PC-3 (cell line): ENCODE measurements around the gene PLPPR1. TPM values are rescaled to one million over a fixed set of nuclear protein-coding genes. Genes with fewer than 3 reads are reported as not detected.
A peak's percentile ranks its signal among the peaks of the same experiment; 100 is the strongest.

Experiments used
- ATAC-seq: fragments of 200-7000 bp; cut with Tn5 transposase; 2 replicates; pipeline ENCODE4 v1.9.1; 2020; ENCODE audit warnings: mild to moderate bottlenecking, moderate library complexity
- BruUV-seq: library from RNA; stranded (reverse); fragments of 400-500 nt; replicated peaks from 2 replicates; lab custom pipeline; 2021; lab: Mats Ljungman, UMichigan
- CTCF ChIA-PET: fragments of 300-600 bp; sonication (Branson Sonifier 250); formaldehyde crosslinking; loops from one replicate; lab custom pipeline; 2022; ENCODE audit warnings: antibody characterized with exemption; lab: Charles Lee
- POLR2A ChIA-PET: fragments of 300-600 bp; sonication (Branson Sonifier 250); formaldehyde crosslinking; loops from one replicate; lab custom pipeline; 2022; ENCODE audit warnings: antibody characterized with exemption; ENCODE audit not compliant: unreplicated experiment; lab: Charles Lee
- DNase-seq: peaks from one replicate; pipeline ENCODE4 v3.0.0-alpha.2; 2015
- H2AFZ ChIP-seq: fragments of 300-600 bp; sonication (generic); 2 replicates; pipeline ENCODE4 v1.6.0; 2016; ENCODE audit warnings: antibody characterized with exemption, low read length
- H3F3A ChIP-seq: fragments of 300-600 bp; sonication (generic); one replicate; pipeline ENCODE4 v1.6.0; 2017; ENCODE audit warnings: antibody characterized with exemption, low read length, control low read depth, mild to moderate bottlenecking; ENCODE audit not compliant: unreplicated experiment
- H3K27ac ChIP-seq: fragments of 300-600 bp; sonication (generic); 2 replicates; pipeline ENCODE4 v1.5.1; 2016; ENCODE audit warnings: mild to moderate bottlenecking, low read length
- H3K27me3 ChIP-seq: fragments of 300-600 bp; sonication (generic); 2 replicates; pipeline ENCODE4 v1.6.1; 2016; ENCODE audit warnings: low read length, mixed read lengths
- H3K36me3 ChIP-seq: fragments of 300-600 bp; sonication (generic); 2 replicates; pipeline ENCODE4 v1.6.1; 2016; ENCODE audit warnings: low read depth, mixed run types, low read length, mixed read lengths
- H3K4me1 ChIP-seq: fragments of 300-600 bp; sonication (generic); 2 replicates; pipeline ENCODE4 v1.5.1; 2016; ENCODE audit warnings: low read length; ENCODE audit not compliant: insufficient read depth
- H3K4me2 ChIP-seq: fragments of 300-600 bp; sonication (generic); 2 replicates; pipeline ENCODE4 v1.6.0; 2016; ENCODE audit warnings: low read length
- H3K4me3 ChIP-seq: fragments of 300-600 bp; sonication (generic); 2 replicates; pipeline ENCODE4 v1.5.1; 2016; ENCODE audit warnings: mild to moderate bottlenecking, low read length, mixed read lengths
- H3K79me2 ChIP-seq: fragments of 300-600 bp; sonication (generic); 2 replicates; pipeline ENCODE4 v1.6.1; 2017; ENCODE audit warnings: low read length, mixed read lengths
- H3K9ac ChIP-seq: fragments of 300-600 bp; sonication (generic); 2 replicates; pipeline ENCODE4 v1.6.0; 2016; ENCODE audit warnings: mild to moderate bottlenecking, low read length
- H3K9me2 ChIP-seq: fragments of 300-600 bp; sonication (generic); replicated peaks from 2 replicates; pipeline ENCODE4 v1.6.1; 2016; ENCODE audit warnings: mixed run types, low read length, mixed read lengths
- H3K9me3 ChIP-seq: fragments of 300-600 bp; sonication (generic); 2 replicates; pipeline ENCODE4 v1.6.1; 2016; ENCODE audit warnings: low read length, mixed read lengths
- H4K20me1 ChIP-seq: fragments of 300-600 bp; sonication (generic); 2 replicates; pipeline ENCODE4 v1.6.1; 2016; ENCODE audit warnings: low read length, mixed read lengths
- CTCF ChIP-seq: fragments of 300-600 bp; sonication (generic); conservative IDR thresholded peaks from 2 replicates; pipeline ENCODE4 v1.5.1; 2017; ENCODE audit warnings: antibody characterized with exemption, low read depth, mild to moderate bottlenecking, low read length
- EZH2 ChIP-seq: fragments of 300-600 bp; sonication (generic); IDR thresholded peaks from one replicate; pipeline ENCODE4 v1.6.1; 2017; ENCODE audit warnings: antibody characterized with exemption, mild to moderate bottlenecking, low read length; ENCODE audit not compliant: unreplicated experiment
- EZH2phosphoT487 ChIP-seq: fragments of 300-600 bp; sonication (generic); IDR thresholded peaks from 2 replicates; pipeline ENCODE4 v1.6.1; 2018; ENCODE audit warnings: mild to moderate bottlenecking, antibody characterized with exemption, low read length, borderline replicate concordance
- intact Hi-C: fragments of 100-400 bp; cut with micrococcal nuclease; formaldehyde crosslinking; loops from 2 replicates; pipeline ENCODE4 v1.9.0; 2023
- total RNA-seq: library from RNA; depleted of rRNA; stranded (reverse); fragments of >200 nt; gene quantifications from 2 replicates; pipeline ENCODE4 v1.2.3, GENCODE V29; 2014

The PLPPR1 gene
- total RNA-seq, 1 experiment from 2014 or later: not detected

DNA sequence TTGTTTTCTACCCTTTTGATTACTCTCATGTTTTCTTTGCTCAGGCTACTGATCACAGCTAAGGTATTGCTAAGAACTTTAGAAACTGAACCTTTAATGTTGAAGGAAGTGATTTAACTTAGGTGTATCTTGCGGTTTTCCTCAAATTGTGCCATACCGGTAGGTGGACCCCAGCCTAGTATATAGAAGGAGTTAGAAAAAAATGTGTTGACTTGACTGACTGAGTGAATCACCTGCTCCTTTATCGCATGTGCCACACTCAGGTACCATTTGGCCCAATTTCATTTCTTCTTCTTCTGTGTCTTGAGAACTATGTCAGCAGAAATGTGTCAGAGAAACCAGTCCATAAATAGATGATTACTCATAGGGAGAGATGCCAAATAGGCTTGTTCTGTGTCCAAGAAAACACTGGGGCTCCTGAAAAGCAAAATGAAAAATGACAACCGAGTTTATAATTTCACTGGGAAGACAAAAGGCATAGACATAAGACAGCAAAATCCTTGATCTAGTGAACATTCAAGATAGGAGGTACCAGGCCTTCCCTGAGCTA lies 19.4 kb downstream of the PLPPR1 start:
- Histone ChIP-seq H3F3A (no peaks in the 10 kb centered on the region), H3K9ac (no peak overlapping the region), H3K4me3 (no peak overlapping the region), H4K20me1 (no peaks in the 10 kb centered on the region), H3K36me3 (no peaks in the 10 kb centered on the region), H3K27ac (no peak overlapping the region), H3K4me2 (no peak overlapping the region), H3K79me2 (no peaks in the 10 kb centered on the region), H3K27me3 (no peaks in the 10 kb centered on the region), H3K9me3 (no peaks in the 10 kb centered on the region), H3K4me1 (no peaks in the 10 kb centered on the region), H2AFZ (no peak overlapping the region), H3K9me2 (no peaks in the 10 kb centered on the region)
- DNase-seq (peak; percentile 1), ATAC-seq (no peak)
- ChIA-PET CTCF (no interaction called here), POLR2A (no interaction called here)
- TF ChIP-seq EZH2: no peak
- BruUV-seq: no TSS peak
- intact Hi-C loops: no loop called here

- Histone ChIP-seq H3K27me3 (no peaks in the 10 kb centered on the region), H3K9me3 (no peaks in the 10 kb centered on the region), H4K20me1 (no peaks in the 10 kb centered on the region), H3K36me3 (no peaks in the 10 kb centered on the region), H3K9me2 (no peaks in the 10 kb centered on the region), H3K4me2 (no peak overlapping the region), H3K27ac (no peak overlapping the region), H3K79me2 (no peaks in the 10 kb centered on the region), H3K9ac (no peak overlapping the region), H2AFZ (no peak overlapping the region), H3K4me3 (no peak overlapping the region), H3F3A (no peaks in the 10 kb centered on the region), H3K4me1 (no peaks in the 10 kb centered on the region)
- POLR2A ChIA-PET: no interaction called here
- intact Hi-C loops: no loop called here
- TF ChIP-seq CTCF: no peak
- no peak for TF ChIP-seq EZH2phosphoT487
- TF ChIP-seq EZH2: no peak
- no TSS peak for BruUV-seq
- CTCF ChIA-PET: no interaction called here
- DNase-seq (no peak), ATAC-seq (no peak)
These were observed 22.1 kb downstream of the PLPPR1 start for GRCh38 chr9:101050650-101051049.

GRCh38 chr9:101054657-101055056 lies 26.1 kb downstream of the PLPPR1 start:
- no peak for DNase-seq
- Histone ChIP-seq H3K36me3 (no peaks in the 10 kb centered on the region), H3K9ac (no peak overlapping the region), H3F3A (no peaks in the 10 kb centered on the region), H3K9me3 (no peaks in the 10 kb centered on the region), H3K27ac (no peak overlapping the region), H3K27me3 (no peaks in the 10 kb centered on the region), H3K4me2 (no peak overlapping the region), H3K4me1 (no peaks in the 10 kb centered on the region), H2AFZ (no peak overlapping the region), H3K79me2 (no peaks in the 10 kb centered on the region), H4K20me1 (no peaks in the 10 kb centered on the region), H3K4me3 (no peak overlapping the region), H3K9me2 (no peaks in the 10 kb centered on the region)
- POLR2A ChIA-PET: no interaction called here
- CTCF ChIA-PET: no interaction called here
- intact Hi-C loops: no loop called here
- ATAC-seq: no peak
- TF ChIP-seq EZH2: no peak
- no peak for TF ChIP-seq CTCF
- TF ChIP-seq EZH2phosphoT487: no peak
- BruUV-seq: no TSS peak
